Epithelial cell of proximal tubule (primary cell): Measurements from ENCODE around the gene CRMP1. TPM values are rescaled to one million over a fixed set of nuclear protein-coding genes. Genes with fewer than 3 reads are reported as not detected.

Source experiments
- DNase-seq: peaks from one replicate; pipeline ENCODE4 v3.0.0-alpha.2; 2011; ENCODE audit warnings: low read depth
- H3K4me3 ChIP-seq: 2 replicates; pipeline ENCODE4 v1.5.1; 2011; ENCODE audit warnings: low read depth, mild to moderate bottlenecking, low read length
- CTCF ChIP-seq: conservative IDR thresholded peaks from 2 replicates; pipeline ENCODE4 v1.5.1; 2012; ENCODE audit warnings: low read depth, mild to moderate bottlenecking, low read length
- total RNA-seq: library from RNA; depleted of rRNA; stranded (reverse); fragments of >200 nt; gene quantifications from 2 replicates; pipeline ENCODE4 v1.2.3, GENCODE V29; 2015

CRMP1 gene
- total RNA-seq, 1 donor from 2014 or later = 1.8 TPM

GRCh38 chr4:5823542-5824211 is 69.2 kb downstream of the CRMP1 start:
- DNase-seq = no peak
- TF ChIP-seq CTCF = no peak
- no peak overlapping the region for H3K4me3 ChIP-seq

GRCh38 chr4:5822619-5823018 is 70.3 kb downstream of the CRMP1 start:
- DNase-seq = no peak
- TF ChIP-seq CTCF = no peak
- H3K4me3 ChIP-seq = no peak overlapping the region

GRCh38 chr4:5821665-5822358 is 71.1 kb downstream of the CRMP1 start:
- DNase-seq = no peak
- H3K4me3 ChIP-seq = no peak overlapping the region
- TF ChIP-seq CTCF = peak; percentile 77

- no peak for TF ChIP-seq CTCF
- no peak for DNase-seq
- no peak overlapping the region for H3K4me3 ChIP-seq
These were observed 76.0 kb downstream of the CRMP1 start for GRCh38 chr4:5816851-5817375.

GRCh38 chr4:5816101-5816500 is 76.8 kb downstream of the CRMP1 start:
- no peak for DNase-seq
- TF ChIP-seq CTCF = no peak
- no peak overlapping the region for H3K4me3 ChIP-seq

- DNase-seq = no peak
- H3K4me3 ChIP-seq = no peak overlapping the region
- no peak for TF ChIP-seq CTCF
These were observed 77.2 kb downstream of the CRMP1 start for GRCh38 chr4:5815641-5816040.
